Measurements from ENCODE around the gene LRPAP1. TPM values are rescaled to one million over a fixed set of nuclear protein-coding genes. Genes with fewer than 3 reads are reported as not detected.

LRPAP1 gene
- total and polyA plus RNA-seq, 2 experiments from 2014 or later = 231 to 296 TPM

DNA sequence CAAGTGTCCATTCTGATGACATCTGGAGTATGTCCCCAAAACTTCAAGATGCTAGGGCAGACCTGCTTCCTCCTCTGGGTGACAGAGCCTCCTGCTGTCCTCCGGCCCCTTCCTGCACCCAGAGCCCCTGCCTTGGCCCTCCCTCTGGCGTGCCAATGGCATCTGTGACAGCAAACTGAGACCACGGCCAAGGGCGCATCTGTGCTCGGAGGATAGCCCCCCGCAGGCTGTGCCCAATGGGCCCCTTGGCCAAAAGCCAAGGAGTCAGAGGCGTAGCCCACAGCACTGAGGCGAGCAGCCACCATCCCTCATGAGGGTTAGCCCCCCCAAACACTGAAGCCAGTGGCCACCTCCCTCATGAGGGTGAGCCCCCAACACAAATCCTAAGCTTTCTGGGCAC, 7.9 kb downstream of the LRPAP1 start:
- TF ChIP-seq, protein P1, sequence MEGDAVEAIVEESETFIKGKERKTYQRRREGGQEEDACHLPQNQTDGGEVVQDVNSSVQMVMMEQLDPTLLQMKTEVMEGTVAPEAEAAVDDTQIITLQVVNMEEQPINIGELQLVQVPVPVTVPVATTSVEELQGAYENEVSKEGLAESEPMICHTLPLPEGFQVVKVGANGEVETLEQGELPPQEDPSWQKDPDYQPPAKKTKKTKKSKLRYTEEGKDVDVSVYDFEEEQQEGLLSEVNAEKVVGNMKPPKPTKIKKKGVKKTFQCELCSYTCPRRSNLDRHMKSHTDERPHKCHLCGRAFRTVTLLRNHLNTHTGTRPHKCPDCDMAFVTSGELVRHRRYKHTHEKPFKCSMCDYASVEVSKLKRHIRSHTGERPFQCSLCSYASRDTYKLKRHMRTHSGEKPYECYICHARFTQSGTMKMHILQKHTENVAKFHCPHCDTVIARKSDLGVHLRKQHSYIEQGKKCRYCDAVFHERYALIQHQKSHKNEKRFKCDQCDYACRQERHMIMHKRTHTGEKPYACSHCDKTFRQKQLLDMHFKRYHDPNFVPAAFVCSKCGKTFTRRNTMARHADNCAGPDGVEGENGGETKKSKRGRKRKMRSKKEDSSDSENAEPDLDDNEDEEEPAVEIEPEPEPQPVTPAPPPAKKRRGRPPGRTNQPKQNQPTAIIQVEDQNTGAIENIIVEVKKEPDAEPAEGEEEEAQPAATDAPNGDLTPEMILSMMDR (IDR thresholded peaks at IDR 0.05; ENCODE audit: low read depth, low read length) = no peak
- Histone ChIP-seq H3K36me3 (peaks cover 14% of the 10 kb centered on the region), H3K4me3 (no peak overlapping the region), H3K9me3 (ENCODE audit: low read depth) (no peaks in the 10 kb centered on the region), H3K27ac (no peak overlapping the region), H3K4me1 (ENCODE audit: low read depth) (peaks cover 17% of the 10 kb centered on the region), H3K27me3 (no peaks in the 10 kb centered on the region)
- DNase-seq (ENCODE audit: low read depth in 1 of 2, low spot score in 1 of 2) = no peak

DNA sequence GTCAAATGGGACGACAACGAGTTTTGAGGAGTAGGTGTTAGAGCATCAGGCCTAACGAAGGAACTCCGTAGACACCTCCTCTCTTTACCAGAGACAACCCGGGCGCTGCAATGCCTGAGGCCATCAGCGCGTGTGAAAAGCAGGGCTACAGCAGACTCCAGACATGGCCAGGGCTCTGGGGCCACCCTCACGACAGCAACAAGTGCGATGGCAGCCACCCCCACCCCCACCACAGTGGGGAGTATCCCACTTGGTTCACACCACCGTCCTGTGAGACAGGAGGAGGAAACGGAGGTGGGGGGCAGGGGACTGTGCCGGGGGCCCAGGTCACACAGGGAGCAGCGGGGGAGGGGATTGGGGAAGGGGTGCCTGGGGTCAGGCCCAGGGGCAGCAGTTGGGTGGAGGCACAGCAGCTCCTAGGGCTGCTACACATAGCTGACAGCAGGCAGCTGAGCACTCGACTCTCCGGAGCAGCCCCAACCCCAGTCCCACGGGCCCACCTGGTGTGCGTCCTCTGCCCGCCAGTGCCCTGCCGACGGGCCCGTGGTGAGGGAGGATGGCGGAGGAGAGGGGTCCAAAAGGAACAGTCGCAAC, 8.5 kb downstream of the LRPAP1 start:
- DNase-seq (ENCODE audit: low read depth in 1 of 2, low spot score in 1 of 2) = no peak

DNA sequence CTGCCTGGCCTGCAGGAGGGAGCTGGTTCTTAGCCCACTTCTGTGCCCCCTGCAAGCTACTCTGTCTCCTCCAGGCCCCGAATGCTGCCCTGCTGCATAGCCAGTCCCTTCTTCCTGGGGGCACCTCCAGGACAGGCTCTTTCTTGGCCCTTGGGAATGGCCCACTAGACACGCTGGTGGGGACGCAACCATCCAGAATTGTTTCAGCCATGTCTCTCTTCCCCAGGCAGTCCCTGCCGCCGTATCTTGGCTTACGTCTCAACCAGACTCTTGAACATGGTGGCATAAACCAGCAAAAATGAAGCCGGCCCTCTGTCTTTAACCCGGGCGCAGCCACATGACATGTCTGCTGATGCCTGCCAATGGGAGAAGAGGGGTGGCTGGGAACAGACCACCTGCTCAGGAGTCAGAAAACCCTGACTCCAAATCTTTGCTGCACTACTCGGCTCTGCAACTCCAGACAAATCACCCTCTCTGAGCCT, 9.0 kb downstream of the LRPAP1 start:
- Histone ChIP-seq H3K27me3 (no peaks in the 10 kb centered on the region), H3K27ac (no peak overlapping the region), H3K4me1 (ENCODE audit: low read depth) (peaks cover 10% of the 10 kb centered on the region), H3K4me3 (no peak overlapping the region), H3K9me3 (ENCODE audit: low read depth) (no peaks in the 10 kb centered on the region), H3K36me3 (peaks cover 14% of the 10 kb centered on the region)
- TF ChIP-seq, protein P1 (IDR thresholded peaks at IDR 0.05; ENCODE audit: low read depth, low read length) = no peak
- DNase-seq (ENCODE audit: low read depth in 1 of 2, low spot score in 1 of 2) = no peak

More for the DNA sequence above, 8.5 kb downstream of the LRPAP1 start:
- TF ChIP-seq, protein P1 (IDR thresholded peaks at IDR 0.05; ENCODE audit: low read depth, low read length) = no peak
- H3K4me3 ChIP-seq = no peak overlapping the region
- no peaks in the 10 kb centered on the region for H3K9me3 ChIP-seq (ENCODE audit: low read depth)
- peaks cover 14% of the 10 kb centered on the region for H3K36me3 ChIP-seq
- H3K27ac ChIP-seq = no peak overlapping the region
- no peaks in the 10 kb centered on the region for H3K27me3 ChIP-seq
- H3K4me1 ChIP-seq (ENCODE audit: low read depth) = peaks cover 16% of the 10 kb centered on the region

GRCh38 chr4:3522651-3523050, 9.6 kb downstream of the LRPAP1 start:
- no peaks in the 10 kb centered on the region for H3K9me3 ChIP-seq (ENCODE audit: low read depth)
- no peak overlapping the region for H3K4me3 ChIP-seq
- H3K4me1 ChIP-seq (ENCODE audit: low read depth) = peaks cover 5% of the 10 kb centered on the region
- H3K27ac ChIP-seq = no peak overlapping the region
- peaks cover 18% of the 10 kb centered on the region for H3K36me3 ChIP-seq
- no peaks in the 10 kb centered on the region for H3K27me3 ChIP-seq
- TF ChIP-seq, protein P1 (IDR thresholded peaks at IDR 0.05; ENCODE audit: low read depth, low read length) = no peak
- no peak for DNase-seq (ENCODE audit: low read depth in 1 of 2, low spot score in 1 of 2)

DNA sequence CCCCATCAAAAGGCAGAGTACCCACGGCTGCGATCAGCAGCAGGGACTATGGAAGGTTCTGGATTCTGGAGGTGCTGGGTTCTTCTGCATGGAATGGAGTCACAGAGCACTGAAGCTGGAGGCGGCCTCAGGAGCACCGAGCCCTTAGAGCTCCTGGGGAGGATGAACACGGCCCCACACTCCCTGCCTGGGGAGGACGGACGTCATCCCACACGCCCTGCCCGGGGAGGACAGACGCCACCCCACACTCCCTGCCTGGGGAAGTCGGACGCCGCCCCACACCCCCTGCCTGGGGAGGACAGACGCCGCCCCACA, 9.9 kb downstream of the LRPAP1 start:
- H3K27ac ChIP-seq = no peak overlapping the region
- H3K27me3 ChIP-seq = no peaks in the 10 kb centered on the region
- TF ChIP-seq, protein P1 (IDR thresholded peaks at IDR 0.05; ENCODE audit: low read depth, low read length) = no peak
- H3K4me3 ChIP-seq = no peak overlapping the region
- H3K9me3 ChIP-seq (ENCODE audit: low read depth) = no peaks in the 10 kb centered on the region
- H3K4me1 ChIP-seq (ENCODE audit: low read depth) = peaks cover 1% of the 10 kb centered on the region
- H3K36me3 ChIP-seq = peaks cover 22% of the 10 kb centered on the region
- DNase-seq (ENCODE audit: low read depth in 1 of 2, low spot score in 1 of 2) = no peak
